HG03139 (cell line): ENCODE measurements around the gene ZNF516.
"Not testable (repeated sequence)": the region's sequence is repeated elsewhere in the genome, so short reads cannot be mapped to it uniquely, and the experiment has no call there.

ENCODE experiments used
- ATAC-seq: cut with Tn5 transposase; IDR thresholded peaks from one replicate; pipeline ENCODE4 v1.9.1; 2021; ENCODE audit not compliant: unreplicated experiment

Gene ZNF516, protein sequence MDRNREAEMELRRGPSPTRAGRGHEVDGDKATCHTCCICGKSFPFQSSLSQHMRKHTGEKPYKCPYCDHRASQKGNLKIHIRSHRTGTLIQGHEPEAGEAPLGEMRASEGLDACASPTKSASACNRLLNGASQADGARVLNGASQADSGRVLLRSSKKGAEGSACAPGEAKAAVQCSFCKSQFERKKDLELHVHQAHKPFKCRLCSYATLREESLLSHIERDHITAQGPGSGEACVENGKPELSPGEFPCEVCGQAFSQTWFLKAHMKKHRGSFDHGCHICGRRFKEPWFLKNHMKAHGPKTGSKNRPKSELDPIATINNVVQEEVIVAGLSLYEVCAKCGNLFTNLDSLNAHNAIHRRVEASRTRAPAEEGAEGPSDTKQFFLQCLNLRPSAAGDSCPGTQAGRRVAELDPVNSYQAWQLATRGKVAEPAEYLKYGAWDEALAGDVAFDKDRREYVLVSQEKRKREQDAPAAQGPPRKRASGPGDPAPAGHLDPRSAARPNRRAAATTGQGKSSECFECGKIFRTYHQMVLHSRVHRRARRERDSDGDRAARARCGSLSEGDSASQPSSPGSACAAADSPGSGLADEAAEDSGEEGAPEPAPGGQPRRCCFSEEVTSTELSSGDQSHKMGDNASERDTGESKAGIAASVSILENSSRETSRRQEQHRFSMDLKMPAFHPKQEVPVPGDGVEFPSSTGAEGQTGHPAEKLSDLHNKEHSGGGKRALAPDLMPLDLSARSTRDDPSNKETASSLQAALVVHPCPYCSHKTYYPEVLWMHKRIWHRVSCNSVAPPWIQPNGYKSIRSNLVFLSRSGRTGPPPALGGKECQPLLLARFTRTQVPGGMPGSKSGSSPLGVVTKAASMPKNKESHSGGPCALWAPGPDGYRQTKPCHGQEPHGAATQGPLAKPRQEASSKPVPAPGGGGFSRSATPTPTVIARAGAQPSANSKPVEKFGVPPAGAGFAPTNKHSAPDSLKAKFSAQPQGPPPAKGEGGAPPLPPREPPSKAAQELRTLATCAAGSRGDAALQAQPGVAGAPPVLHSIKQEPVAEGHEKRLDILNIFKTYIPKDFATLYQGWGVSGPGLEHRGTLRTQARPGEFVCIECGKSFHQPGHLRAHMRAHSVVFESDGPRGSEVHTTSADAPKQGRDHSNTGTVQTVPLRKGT

DNA sequence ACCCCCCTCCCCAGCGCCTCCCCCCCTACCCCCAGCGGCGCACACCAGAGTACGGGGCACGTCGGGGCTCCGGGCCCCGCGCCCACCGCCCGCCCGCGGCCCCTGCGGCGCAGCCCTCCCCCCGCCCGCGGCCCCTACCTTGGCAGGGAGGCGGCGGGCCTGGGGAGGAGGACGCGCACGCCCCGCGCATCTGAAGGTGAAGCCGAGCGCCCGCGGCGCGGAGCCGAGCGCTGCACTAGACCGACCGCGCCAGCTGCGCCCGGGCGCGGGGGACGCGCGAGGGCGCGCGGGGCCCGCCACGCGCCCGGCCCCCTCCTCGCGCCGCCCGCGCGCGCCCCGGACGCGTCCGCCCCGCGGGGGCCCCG lies at the start of gene ZNF516:
Gene ZNF516, minus strand, starts transcription at position 237 of the 365 bp plus-strand sequence. CDS start 52,188 bp downstream, outside the sequence.
- ATAC-seq: peak; percentile 12

DNA sequence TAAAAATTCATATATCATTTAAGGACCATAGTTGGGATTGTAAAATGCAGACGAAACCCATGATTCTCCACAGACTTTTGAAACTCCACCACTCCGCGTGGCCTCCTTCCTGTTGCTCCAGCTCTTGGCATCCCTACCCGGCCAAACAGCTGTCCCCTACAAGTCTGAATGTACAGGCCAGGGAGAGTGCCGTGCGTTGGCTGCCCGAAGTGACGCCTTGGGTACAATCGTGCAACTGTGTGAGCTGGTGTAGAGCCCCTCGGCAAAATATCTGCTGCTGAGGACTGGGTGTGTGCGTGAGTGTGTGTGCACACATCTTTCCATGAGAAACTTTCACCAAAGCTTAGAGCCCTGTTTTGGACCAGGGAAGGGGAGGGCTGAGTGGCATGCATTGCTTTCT lies 43.8 kb upstream of the ZNF516 start:
- ATAC-seq: no peak

DNA sequence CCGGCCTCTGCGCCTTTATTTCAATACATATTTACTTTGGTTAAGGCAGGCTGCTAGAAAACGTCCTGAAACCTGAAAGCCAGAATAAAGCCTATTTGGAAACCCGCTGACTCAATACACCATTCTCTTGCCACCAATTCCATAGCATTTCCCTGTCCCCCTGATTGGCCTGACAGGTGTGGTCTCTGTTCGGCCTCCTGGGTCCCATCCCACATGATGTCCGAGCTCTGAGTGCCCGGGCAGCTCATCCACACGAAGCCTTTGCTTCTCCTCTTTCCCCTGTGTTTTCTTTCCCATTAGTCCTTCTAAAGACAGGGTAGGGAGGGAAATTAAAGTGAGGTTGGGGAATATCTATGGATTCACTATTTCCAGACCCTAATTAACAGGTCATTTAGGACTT lies 42.6 kb upstream of the ZNF516 start:
- ATAC-seq: no peak

DNA sequence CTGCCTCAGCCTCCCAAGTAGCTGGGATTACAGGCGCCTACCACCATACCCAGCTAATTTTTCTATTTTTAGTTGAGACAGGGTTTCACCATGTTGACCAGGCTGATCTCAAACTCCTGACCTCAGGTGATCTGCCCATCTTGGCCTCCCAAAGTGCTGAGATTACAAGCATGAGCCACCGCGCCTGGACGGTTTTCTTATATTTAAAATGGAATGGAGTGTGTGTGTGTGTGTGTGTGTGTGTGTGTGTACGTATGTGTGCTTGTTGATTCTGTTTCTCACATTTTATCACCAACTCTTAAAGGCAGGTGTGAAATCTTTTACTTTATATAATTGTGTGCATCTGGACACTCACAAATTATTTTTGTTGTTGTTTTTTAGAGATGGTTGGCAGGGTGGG lies 41.6 kb upstream of the ZNF516 start:
- ATAC-seq: not testable (repeated sequence)

DNA sequence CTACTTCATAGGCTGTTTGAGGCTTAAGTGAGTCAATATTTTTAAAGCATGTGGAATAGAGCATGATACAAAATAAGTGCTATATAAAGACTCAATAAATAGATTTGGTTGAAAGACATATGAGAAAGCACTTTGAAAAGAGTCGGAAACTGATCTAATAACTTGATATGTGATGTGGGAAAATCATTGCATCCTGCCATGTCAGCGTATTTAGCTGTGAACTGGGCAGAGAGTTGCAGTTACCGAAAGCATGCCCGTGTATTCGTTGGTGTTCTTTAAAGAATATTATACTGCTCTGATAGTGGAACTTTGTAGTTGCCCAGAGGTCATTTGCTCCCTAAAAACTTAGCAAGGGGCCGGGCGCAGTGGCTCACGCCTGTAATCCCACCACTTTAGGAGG lies 37.8 kb upstream of the ZNF516 start:
- no peak for ATAC-seq

DNA sequence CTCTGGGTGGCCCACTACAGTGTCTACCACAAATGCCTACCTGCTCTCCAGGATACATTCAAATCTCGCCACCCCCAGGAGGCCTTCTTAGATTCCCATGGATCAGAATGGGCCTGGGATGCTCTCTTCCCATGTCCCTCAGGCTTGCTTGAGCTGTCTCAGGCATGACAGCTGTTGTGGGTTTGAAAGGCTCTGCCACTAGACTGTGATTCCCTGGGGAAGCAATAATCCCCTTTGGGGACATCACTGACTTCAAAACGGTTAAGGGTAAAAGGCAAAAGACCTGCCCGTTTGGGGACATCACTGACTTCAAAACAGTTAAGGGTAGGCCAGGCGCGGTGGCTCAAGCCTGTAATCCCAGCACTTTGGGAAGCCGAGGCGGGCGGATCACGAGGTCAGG lies 35.8 kb upstream of the ZNF516 start:
- no peak for ATAC-seq

DNA sequence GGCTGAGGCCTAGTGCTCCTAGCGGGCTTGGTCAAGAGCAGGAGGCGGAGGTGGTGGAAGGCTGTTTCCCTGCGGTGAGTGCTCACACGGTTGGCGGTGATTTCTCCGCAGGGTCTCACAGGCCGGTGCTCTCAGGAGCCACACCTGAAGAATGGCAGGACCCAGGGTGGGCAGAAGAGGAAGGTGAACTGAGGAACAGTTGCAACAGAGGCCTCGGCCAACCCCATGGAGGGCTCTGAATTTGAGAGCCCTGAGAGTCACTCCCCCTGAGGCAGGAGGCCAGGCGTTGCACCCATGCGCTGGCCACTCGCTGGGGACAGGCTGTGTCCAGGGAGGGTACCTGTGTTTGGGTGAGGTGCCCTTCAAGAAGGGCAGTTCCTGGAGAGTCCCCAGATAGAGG lies 35.3 kb upstream of the ZNF516 start:
- ATAC-seq: no peak

DNA sequence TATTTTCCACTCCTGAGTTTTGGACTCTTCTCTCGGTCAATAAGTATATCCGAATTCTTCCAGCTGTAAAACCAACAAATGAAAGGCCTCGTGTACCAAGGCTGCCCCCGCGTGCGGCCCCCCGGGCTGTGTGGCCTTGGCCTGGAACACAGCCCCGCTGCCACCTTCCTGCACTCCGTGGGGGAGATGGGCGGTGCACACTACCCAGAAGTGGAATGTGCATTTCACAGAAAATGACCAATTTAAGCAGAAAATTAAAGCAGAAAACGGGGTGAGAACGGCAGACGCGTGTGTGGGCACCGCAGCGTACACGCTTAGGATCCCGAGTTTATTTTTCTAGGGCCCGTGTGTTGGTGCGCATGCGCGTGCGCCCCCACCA lies 34.4 kb upstream of the ZNF516 start:
- ATAC-seq: no peak

DNA sequence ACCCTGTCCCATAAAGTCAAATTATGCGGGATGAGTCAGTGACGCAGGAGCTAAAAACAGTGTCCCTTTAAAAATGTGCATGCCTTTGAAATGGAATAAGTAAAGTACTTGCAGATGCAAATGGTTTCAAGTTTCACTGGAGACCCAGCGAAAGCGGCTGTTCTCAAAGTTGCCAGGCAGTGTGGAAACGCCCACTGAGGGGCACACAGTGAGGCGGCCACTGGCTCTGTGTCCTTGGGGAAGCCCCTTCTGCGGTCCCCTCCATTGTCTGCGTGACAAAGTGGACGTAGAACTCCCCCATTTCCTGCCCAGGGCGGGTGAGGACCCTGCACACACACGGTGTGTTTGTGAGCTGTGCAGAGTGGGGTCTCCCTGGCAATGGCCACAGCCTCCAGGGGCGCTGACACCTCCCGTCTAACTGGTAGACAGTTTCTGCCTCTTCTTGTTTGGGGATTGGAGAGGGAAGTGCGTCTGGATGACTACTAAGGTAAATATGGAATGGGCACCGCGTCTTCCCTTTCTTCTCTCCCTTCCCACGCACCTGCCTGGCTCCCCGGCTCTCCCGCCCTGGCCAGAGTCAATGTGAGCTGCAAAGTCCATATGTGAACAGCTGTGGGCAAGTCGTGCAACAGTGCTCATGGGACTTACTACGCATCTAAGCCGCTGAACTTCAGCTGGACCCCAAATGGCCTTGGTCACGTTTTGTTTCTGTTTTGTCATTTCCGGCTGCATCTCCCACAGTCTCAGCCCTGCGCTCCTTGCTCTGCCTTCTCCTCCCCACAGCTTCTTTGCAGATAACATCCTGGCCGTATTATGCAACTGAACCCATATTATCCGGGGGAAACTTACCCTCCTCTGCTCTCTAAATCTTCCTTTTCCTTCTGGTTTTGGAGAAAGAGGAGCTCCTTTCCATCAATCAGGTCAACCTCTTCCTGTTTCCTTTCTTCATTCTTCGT lies 33.7 kb upstream of the ZNF516 start:
- ATAC-seq: no peak

DNA sequence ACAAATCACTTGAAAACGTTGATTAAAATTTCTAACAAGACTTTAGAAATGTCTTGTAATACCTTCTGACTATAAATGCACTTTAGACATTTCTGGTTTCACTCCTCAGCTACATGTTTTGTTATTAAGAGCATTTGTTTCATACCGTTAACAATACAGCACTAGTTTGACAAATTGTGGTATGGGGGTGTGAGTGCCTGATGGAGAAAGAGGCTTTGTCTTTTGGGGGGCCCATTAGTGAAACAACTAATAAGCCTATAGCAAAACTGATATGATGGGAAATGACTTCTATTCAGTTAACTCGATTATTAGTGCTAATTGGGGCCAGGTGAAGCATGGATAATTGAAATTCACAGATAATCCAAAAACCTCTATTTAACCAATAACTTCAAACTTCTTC lies 30.9 kb upstream of the ZNF516 start:
- no peak for ATAC-seq

DNA sequence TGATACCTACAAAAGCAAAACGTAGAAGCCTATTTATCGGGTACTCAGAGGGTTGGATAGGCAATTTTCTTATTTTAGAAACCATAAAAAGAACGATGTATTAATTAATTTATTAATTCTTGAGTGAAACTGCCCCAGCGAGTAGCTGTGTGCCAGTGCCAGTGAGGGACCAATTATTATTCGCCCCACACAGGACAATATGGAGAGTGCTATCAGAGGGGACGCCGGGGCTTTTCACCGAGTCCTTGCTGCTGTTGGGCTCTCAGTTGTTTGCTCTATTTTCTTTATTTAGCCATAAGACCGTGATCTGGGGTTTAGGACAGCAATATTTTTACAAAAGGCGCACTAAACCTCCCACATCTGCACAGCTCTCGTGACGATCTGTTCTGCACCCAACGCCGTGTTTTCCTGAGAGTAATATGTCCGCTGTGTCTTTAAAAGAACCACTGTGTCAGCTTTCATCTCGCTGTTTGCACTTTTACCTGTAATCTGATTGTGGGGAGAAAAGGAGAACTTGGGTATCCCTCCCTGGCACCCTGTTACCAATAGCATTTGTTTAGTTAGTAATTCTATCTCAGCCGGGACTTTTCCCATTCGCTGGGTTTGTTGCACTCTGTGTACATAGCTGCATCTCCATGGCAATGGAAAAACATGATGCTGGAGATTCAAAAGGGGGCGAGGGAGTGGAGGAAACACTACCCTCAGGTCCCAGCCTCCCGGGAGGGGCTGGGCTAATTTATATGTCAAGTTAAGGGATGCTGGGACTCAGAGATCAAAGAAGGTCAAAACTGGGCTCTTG lies 30.1 kb upstream of the ZNF516 start:
- ATAC-seq: no peak

DNA sequence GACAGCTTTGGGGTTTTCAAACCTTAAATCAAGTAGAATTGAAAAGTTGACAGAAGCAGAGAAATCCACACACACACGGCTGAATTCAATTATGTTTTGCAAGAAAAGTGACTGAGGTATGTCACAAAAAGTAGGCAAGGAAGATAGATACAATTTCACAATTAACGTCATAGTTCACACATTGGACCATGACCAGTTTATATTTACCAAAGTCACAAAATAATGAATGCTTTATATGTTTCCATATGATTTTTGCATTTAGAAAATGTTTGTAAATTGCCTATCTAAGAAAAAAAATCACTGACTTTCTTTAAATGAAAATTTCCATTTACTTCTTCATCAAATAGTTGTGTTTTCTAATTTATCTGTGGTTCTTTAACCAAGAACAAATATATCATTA lies 29.4 kb upstream of the ZNF516 start:
- no peak for ATAC-seq

DNA sequence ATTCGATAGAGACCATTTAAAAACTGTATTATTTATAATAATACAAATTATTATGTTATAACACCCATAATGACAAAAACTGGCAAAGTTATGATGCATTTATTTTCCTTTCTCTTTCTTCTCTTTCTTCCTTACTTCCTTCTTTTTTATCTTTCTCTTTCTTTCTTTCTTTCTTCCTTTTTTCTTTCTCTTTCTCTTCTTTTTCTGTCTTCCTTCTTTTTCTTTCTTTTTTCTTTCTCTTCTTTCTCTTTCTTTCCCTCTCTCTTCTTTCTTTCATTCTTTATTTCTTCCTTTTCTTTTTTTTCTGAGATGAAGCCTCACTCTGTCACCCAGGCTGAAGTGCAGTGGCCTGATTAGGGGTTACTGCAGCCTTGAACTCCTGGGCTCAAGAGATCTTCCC lies 27.5 kb upstream of the ZNF516 start:
- ATAC-seq: no peak

DNA sequence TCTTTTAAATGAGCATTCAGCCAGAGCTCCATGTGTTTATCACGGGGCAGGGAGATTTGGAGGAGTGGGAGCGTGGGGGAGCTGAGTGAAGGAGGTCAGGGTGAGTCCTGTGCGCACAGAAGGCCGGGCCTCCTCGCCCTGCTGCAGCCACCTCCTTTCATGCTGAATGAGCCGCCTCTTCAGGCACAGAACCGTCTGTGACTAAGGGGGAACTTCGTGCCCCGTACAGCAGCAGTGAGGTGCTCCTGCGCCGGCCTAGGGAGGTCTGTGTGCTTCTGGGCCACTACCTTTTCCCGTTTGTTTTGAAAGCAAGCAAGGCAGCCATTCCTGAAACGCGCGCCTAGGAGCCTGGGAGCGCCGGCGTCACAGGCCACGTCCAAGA lies 27.1 kb upstream of the ZNF516 start:
- ATAC-seq: no peak

DNA sequence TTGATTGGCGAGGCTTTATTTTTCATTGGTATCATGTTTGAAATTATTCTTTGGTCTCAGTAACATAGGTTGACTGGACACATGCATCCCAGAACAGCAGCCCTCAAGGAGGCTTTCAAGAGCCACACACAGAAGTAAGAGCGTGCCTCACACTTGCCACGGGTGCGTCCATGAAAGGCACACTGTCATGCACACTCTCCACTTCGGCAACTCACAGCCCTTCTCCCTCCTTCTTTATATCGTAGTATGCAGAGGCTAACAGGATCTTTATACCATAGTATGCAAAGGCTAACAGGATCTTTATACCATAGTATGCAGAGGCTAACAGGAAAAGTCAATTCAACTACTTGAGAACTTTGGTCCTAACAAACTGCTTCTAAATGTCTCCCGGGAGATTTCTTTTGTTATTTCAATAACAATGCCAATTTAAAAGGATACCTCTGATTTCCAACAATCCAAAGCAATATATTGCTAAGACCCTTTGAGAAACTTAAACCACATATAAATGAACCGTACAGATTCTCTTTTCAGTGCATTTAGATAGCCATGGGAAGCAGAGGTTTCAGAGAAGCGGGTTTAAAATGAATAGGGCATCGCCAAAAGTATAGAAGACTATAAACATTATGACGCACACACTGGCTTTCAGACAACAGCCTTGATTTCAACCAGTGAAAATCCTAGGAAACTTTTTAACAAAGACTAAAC lies 26.5 kb upstream of the ZNF516 start:
- ATAC-seq: no peak

DNA sequence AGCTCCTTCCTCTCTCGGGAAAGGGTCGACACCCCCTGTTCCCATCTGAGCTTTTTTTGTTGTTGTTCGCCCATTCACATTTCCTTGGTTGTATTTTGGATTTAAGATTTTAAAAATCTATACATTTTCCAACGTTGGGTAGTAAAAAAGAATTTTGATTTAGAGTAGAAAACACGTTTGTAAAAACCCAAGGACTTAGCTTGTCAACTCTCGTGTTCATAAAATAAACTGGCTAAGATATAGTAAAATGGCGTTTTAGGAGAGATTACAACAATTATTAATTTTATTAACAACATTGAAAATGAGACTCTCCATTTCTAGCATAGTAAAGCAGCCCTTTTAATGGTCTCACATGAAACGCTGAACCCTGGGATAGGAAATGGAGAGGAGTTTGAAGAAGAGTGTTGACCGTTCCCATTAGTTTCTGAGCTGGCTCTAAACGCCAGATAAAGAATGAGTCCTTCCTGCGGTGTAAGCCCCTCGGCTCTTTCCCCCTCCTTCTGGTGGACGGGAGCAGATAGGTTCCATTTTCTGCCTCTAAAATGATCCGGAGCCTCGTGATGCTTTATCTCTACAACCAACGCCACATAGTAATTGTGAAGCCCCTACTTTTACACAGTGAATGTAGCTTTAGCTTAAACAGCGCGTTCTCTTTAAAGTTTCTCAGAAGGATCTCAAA lies 24.0 kb upstream of the ZNF516 start:
- ATAC-seq: no peak

DNA sequence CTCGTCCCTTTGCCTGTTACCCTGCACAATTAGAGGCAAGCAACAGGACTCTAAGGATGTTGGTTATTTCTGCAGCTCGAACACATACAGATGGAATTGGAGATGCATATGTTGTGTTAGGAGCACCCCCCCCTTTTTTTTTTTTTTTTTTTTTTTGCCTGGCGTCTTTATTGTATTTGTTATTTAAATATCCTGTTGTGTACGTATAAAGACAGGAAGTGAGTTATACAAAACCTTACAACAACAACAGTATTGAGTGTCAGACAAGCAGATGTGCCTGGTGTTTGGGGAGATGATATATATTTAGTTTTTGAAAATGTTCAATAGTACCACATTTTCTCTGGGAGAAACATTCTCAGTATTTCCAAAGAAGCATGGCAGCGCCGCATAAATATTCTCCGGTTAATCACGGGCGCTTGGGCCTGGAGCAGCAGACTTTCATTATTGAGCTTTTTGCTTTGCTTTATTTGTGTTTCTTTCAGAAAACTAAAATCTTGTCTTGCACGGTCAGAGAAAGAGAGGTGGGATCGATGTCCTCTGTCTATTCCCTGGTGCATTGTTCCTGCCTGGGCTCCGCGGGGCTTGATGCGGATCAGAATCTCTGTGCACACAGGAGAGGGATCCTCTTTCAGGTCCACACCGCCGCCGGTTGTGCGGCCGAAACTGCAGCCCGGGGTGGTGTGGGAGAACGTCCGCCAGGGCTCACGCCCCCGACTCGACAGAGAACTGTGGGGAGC lies 23.2 kb upstream of the ZNF516 start:
- ATAC-seq: no peak

DNA sequence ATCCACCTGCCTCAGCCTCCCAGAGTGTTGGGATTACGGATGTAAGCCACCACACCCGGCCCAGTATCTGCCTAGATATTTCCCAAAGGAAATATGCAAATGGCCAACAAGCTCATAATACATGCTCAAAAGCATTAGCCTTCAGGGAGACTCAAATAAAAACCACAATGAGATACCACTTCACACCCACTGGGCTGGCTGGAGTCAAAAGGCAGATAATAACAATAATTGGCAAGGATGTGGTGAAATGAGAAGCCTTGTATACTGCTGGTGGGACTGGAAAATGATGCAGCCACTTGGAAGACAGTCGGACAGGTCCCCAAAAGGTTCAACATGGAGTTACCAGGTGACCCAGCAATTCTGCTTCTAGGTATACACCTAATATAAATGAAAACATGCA lies 20.5 kb upstream of the ZNF516 start:
- ATAC-seq: no peak
